PC-3 (cell line): ENCODE data around the gene MECR.

Experiments used
- CTCF ChIP-seq: fragments of 300-600 bp; sonication (generic); conservative IDR thresholded peaks from 2 replicates; pipeline ENCODE4 v1.5.1; 2017; ENCODE audit warnings: antibody characterized with exemption, low read depth, mild to moderate bottlenecking, low read length
- EZH2 ChIP-seq: fragments of 300-600 bp; sonication (generic); IDR thresholded peaks from one replicate; pipeline ENCODE4 v1.6.1; 2017; ENCODE audit warnings: antibody characterized with exemption, mild to moderate bottlenecking, low read length; ENCODE audit not compliant: unreplicated experiment

GRCh38 chr1:29210278-29211085 is 20.3 kb downstream of the MECR start:
- TF ChIP-seq EZH2 (no peak), CTCF (no peak)
